K562 (cell line): ENCODE data around the gene DNAI1. TPM values are rescaled to one million over a fixed set of nuclear protein-coding genes. Genes with fewer than 3 reads are reported as not detected.

Experiments
- C11orf30 ChIP-seq: fragments of 450-650 bp; IDR thresholded peaks from 2 replicates; pipeline ENCODE4 v1.6.1; 2016; ENCODE audit warnings: low read depth, mild to moderate bottlenecking
- FOXJ3 ChIP-seq: sonication (generic); formaldehyde crosslinking; IDR thresholded peaks from 2 replicates; pipeline ENCODE4 v1.4.0; 2020; ENCODE audit warnings: mild to moderate bottlenecking, missing genetic modification reagents
- HMGN3 ChIP-seq: IDR thresholded peaks from 2 replicates; pipeline ENCODE4 v1.6.1; 2011; ENCODE audit warnings: borderline replicate concordance, low read depth, mild to moderate bottlenecking, mixed read lengths, low read length; ENCODE audit not compliant: insufficient read length; ENCODE audit errors: extremely low read depth
- MYC ChIP-seq, 2 experiments: fragments of 250-450 bp in 1 of 2; sonication (Bioruptor Pico) in 1 of 2; IDR thresholded peaks; 2 replicates each; pipeline versions ENCODE4 v1.5.1 to v1.6.1; 2012 to 2021; ENCODE audit warnings: low read depth in 2 of 2, borderline replicate concordance in 1 of 2, improper control_type of control experiment in 1 of 2, low read length in 1 of 2, mild to moderate bottlenecking in 1 of 2, moderate library complexity in 1 of 2
- NR2F6 ChIP-seq: fragments of 450-650 bp; formaldehyde crosslinking; IDR thresholded peaks from 2 replicates; pipeline ENCODE4 v1.4.0; 2020; ENCODE audit warnings: mild to moderate bottlenecking
- PHF21A ChIP-seq: fragments of 450-650 bp; IDR thresholded peaks from 2 replicates; pipeline ENCODE4 v1.6.1; 2017; ENCODE audit warnings: low read depth, borderline replicate concordance
- POLR3G ChIP-seq: IDR thresholded peaks from 2 replicates; pipeline ENCODE4 v1.6.1; 2011; ENCODE audit not compliant: insufficient read length, insufficient replicate concordance; ENCODE audit errors: extremely low read depth
- PURB ChIP-seq: sonication (generic); formaldehyde crosslinking; IDR thresholded peaks from 2 replicates; pipeline ENCODE4 v1.9.0; 2021; ENCODE audit warnings: low read depth, mild to moderate bottlenecking, missing genetic modification reagents
- RBM22 ChIP-seq: fragments of 200-400 bp; formaldehyde crosslinking; IDR thresholded peaks from 2 replicates; pipeline ENCODE4 v1.6.1; 2018; ENCODE audit warnings: low read length, low read depth; ENCODE audit not compliant: poor library complexity, severe bottlenecking
- ZNF41 ChIP-seq: fragments of 250-450 bp; sonication (Bioruptor Pico); conservative IDR thresholded peaks from 2 replicates; pipeline ENCODE4 v1.4.0; 2020; ENCODE audit warnings: mild to moderate bottlenecking
- polyA plus RNA-seq, 8 experiments: library from polyadenylated mRNA; depleted of rRNA in 4 of 8; stranded (reverse) in 5 of 8; unstranded in 3 of 8; fragments of >200 nt; fragmentation: Nextera tagmentation in 2 of 8; fragmentation: Illumina TruSeq in 1 of 8; extraction: Ambion mirVana in 2 of 8; extraction: Trizol in 1 of 8; gene quantifications; 2 replicates each; pipeline versions ENCODE4 v1.2.1 to v1.2.3, GENCODE V29; 2011 to 2014; ENCODE audit warnings: inconsistent platforms in 1 of 8, missing spikeins in 1 of 8
- total RNA-seq, 7 experiments: library from RNA; depleted of rRNA in 6 of 7; stranded (reverse); fragments of >200 nt in 6 of 7; fragmentation: Illumina TruSeq in 2 of 7; extraction: Trizol in 2 of 7; gene quantifications; 2 replicates each; pipeline versions ENCODE4 v1.2.1 to v1.2.3, GENCODE V29; 2011 to 2021; ENCODE audit warnings: low replicate concordance in 1 of 7
- TF ChIP-seq, protein P1 (sequence below): fragments of 450-650 bp; IDR thresholded peaks from 2 replicates; pipeline ENCODE4 v1.6.1; 2018; ENCODE audit warnings: mild to moderate bottlenecking, low read depth; ENCODE audit not compliant: partially characterized antibody
- TF ChIP-seq, protein P2 (sequence below): fragments of 450-650 bp; IDR thresholded peaks from 2 replicates; pipeline ENCODE4 v1.6.1; 2018; ENCODE audit not compliant: partially characterized antibody

The DNAI1 gene
- total and polyA plus RNA-seq, 9 of the 15 experiments (the other 6 are each of a cell fraction or from before 2014, with no cell fraction given): 0.01 to 0.17 (median 0.04) TPM; not detected in 6

DNA sequence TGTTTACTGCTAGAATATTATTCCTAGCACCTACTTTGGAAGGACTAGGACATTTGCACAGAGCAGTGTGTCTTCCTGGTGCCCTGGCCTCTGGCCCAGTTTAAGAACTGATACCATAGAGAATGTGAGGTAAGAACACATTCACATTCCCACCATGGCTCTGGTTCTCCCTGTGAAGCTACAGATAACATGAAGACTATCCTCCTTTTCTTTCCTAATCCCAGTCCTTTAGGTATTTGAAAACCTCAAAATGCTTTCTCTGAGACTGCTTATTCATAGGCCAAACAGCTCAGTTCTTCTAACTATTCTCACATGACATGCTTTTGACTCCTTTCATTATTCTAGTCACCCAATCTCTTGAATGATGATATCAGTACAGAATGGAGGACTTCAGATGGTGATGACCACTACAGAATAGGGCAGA is 12.1 kb upstream of the DNAI1 start (continued):
- TF ChIP-seq RBM22 (no peak), PURB (CRISPR knock-in tag) (no peak), ZNF41 (CRISPR knock-in tag) (no peak), HMGN3 (no peak), POLR3G (no peak), PHF21A (no peak), FOXJ3 (CRISPR knock-in tag) (no peak), NR2F6 (CRISPR knock-in tag) (no peak), C11orf30 (no peak), MYC (IDR thresholded peaks at IDR 0.05; ENCODE audit: low read depth, low read length) (no peak), MYC (CRISPR knock-in tag; IDR thresholded peaks at IDR 0.05; ENCODE audit: borderline replicate concordance, low read depth) (no peak)
- TF ChIP-seq, protein P1, sequence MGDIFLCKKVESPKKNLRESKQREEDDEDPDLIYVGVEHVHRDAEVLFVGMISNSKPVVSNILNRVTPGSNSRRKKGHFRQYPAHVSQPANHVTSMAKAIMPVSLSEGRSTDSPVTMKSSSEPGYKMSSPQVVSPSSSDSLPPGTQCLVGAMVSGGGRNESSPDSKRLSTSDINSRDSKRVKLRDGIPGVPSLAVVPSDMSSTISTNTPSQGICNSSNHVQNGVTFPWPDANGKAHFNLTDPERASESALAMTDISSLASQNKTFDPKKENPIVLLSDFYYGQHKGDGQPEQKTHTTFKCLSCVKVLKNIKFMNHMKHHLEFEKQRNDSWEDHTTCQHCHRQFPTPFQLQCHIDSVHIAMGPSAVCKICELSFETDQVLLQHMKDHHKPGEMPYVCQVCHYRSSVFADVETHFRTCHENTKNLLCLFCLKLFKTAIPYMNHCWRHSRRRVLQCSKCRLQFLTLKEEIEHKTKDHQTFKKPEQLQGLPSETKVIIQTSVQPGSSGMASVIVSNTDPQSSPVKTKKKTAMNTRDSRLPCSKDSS: no peak
- TF ChIP-seq, protein P2, sequence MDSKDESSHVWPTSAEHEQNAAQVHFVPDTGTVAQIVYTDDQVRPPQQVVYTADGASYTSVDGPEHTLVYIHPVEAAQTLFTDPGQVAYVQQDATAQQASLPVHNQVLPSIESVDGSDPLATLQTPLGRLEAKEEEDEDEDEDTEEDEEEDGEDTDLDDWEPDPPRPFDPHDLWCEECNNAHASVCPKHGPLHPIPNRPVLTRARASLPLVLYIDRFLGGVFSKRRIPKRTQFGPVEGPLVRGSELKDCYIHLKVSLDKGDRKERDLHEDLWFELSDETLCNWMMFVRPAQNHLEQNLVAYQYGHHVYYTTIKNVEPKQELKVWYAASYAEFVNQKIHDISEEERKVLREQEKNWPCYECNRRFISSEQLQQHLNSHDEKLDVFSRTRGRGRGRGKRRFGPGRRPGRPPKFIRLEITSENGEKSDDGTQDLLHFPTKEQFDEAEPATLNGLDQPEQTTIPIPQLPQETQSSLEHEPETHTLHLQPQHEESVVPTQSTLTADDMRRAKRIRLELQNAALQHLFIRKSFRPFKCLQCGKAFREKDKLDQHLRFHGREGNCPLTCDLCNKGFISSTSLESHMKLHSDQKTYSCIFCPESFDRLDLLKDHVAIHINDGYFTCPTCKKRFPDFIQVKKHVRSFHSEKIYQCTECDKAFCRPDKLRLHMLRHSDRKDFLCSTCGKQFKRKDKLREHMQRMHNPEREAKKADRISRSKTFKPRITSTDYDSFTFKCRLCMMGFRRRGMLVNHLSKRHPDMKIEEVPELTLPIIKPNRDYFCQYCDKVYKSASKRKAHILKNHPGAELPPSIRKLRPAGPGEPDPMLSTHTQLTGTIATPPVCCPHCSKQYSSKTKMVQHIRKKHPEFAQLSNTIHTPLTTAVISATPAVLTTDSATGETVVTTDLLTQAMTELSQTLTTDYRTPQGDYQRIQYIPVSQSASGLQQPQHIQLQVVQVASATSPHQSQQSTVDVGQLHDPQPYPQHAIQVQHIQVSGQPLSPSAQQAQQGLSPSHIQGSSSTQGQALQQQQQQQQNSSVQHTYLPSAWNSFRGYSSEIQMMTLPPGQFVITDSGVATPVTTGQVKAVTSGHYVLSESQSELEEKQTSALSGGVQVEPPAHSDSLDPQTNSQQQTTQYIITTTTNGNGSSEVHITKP: no peak
- TF ChIP-seq, all 486 proteins: peak for 0
